GM12878 (cell line): ENCODE data around the gene VPS16. TPM values are rescaled to one million over a fixed set of nuclear protein-coding genes. Genes with fewer than 3 reads are reported as not detected.

ENCODE experiments used
- ATAC-seq: fragments of 200-7000 bp; cut with Tn5 transposase; 3 replicates; pipeline ENCODE4 v1.9.1; 2020; ENCODE audit warnings: mild to moderate bottlenecking, moderate library complexity
- BruUV-seq: library from RNA; stranded (reverse); fragments of 400-500 nt; replicated peaks from 2 replicates; lab custom pipeline; 2021; lab: Mats Ljungman, UMichigan
- CTCF ChIA-PET: fragments of 300-600 bp; sonication (Branson Sonifier 250); formaldehyde crosslinking; extraction: SDS; loops from one replicate; lab custom pipeline; 2021; ENCODE audit warnings: inconsistent platforms; lab: Yijun Ruan, JAX
- POLR2A ChIA-PET: fragments of 350-600 bp; formaldehyde crosslinking; extraction: SDS; loops from one replicate; lab custom pipeline; 2021; ENCODE audit warnings: inconsistent platforms; lab: Charles Lee
- RAD21 ChIA-PET: fragments of 300-600 bp; sonication (Branson Sonifier 250); formaldehyde crosslinking; loops from one replicate; lab custom pipeline; 2023; ENCODE audit warnings: antibody characterized with exemption; ENCODE audit not compliant: unreplicated experiment; lab: Charles Lee
- SMC1A ChIA-PET: fragments of 300-600 bp; sonication (Branson Sonifier 250); formaldehyde crosslinking; loops from one replicate; lab custom pipeline; 2023; ENCODE audit not compliant: unreplicated experiment, uncharacterized antibody; lab: Charles Lee
- DNase-seq: peaks from one replicate; pipeline ENCODE4 v3.0.0-alpha.2; 2011; ENCODE audit warnings: low read depth, low spot score
- FAIRE-seq: peaks from 3 replicates; lab custom pipeline; 2011; peaks lifted over from hg19 to GRCh38; lab: Jason Lieb, UNC
- H2AFZ ChIP-seq: 2 replicates; pipeline ENCODE4 v1.6.0; 2011; ENCODE audit warnings: low read depth, low read length, control low read depth; ENCODE audit not compliant: control insufficient read depth
- H3K27ac ChIP-seq: 2 replicates; pipeline ENCODE4 v1.5.1; 2011; ENCODE audit warnings: control low read depth; ENCODE audit not compliant: control insufficient read depth, insufficient read depth
- H3K27me3 ChIP-seq, 2 experiments: replicated peaks in 1 of 2; 2 replicates each; pipeline versions ENCODE4 v1.6.0 to v1.6.1; 2011; ENCODE audit warnings: low read length in 1 of 2; ENCODE audit not compliant: control insufficient read depth in 2 of 2, insufficient read depth in 2 of 2
- H3K36me3 ChIP-seq, 2 experiments: 2 replicates each; pipeline ENCODE4 v1.5.1; 2011; ENCODE audit warnings: low read length in 1 of 2; ENCODE audit not compliant: control insufficient read depth in 2 of 2, insufficient read depth in 2 of 2
- H3K4me1 ChIP-seq: 2 replicates; pipeline ENCODE4 v1.6.1; 2011; ENCODE audit warnings: mild to moderate bottlenecking, low read length, moderate library complexity, mixed read lengths; ENCODE audit not compliant: control insufficient read depth, insufficient read depth
- H3K4me2 ChIP-seq: 2 replicates; pipeline ENCODE4 v1.6.0; 2011; ENCODE audit warnings: control low read depth; ENCODE audit not compliant: control insufficient read depth, insufficient read depth
- H3K4me3 ChIP-seq: fragments of 200-600 bp; sonication (generic); 2 replicates; pipeline ENCODE4 v1.5.1; 2016
- H3K79me2 ChIP-seq: 2 replicates; pipeline ENCODE4 v1.6.0; 2011; ENCODE audit warnings: low read length; ENCODE audit not compliant: control insufficient read depth, insufficient read depth
- H3K9ac ChIP-seq: 2 replicates; pipeline ENCODE4 v1.8.0; 2011; ENCODE audit warnings: low read length, control low read depth, mixed read lengths; ENCODE audit not compliant: control insufficient read depth, insufficient read depth
- H3K9me3 ChIP-seq: replicated peaks from 3 replicates; pipeline ENCODE4 v1.5.1; 2011; ENCODE audit warnings: mild to moderate bottlenecking, low read length; ENCODE audit not compliant: control insufficient read depth, insufficient read depth
- H4K20me1 ChIP-seq: 2 replicates; pipeline ENCODE4 v1.6.0; 2011; ENCODE audit not compliant: control insufficient read depth, insufficient read depth
- BMI1 ChIP-seq: fragments of 450-650 bp; IDR thresholded peaks from 2 replicates; pipeline ENCODE4 v1.6.1; 2016; ENCODE audit warnings: mild to moderate bottlenecking, moderate library complexity, borderline replicate concordance
- CHD4 ChIP-seq: fragments of 200-600 bp; sonication (generic); IDR thresholded peaks from 2 replicates; pipeline ENCODE4 v1.6.1; 2016; ENCODE audit warnings: mild to moderate bottlenecking
- CREB1 ChIP-seq: IDR thresholded peaks from 2 replicates; pipeline ENCODE4 v1.6.1; 2012; ENCODE audit warnings: low read depth, mild to moderate bottlenecking, inconsistent platforms
- EED ChIP-seq: sonication (generic); IDR thresholded peaks from 2 replicates; pipeline ENCODE4 v1.6.1; 2016; ENCODE audit warnings: antibody characterized with exemption, low read depth
- HCFC1 ChIP-seq: fragments of 150-350 bp; IDR thresholded peaks from 2 replicates; pipeline ENCODE4 v1.6.1; 2014; ENCODE audit warnings: low read length
- IKZF2 ChIP-seq, 2 experiments: fragments of 450-650 bp; IDR thresholded peaks; 2 replicates each; pipeline ENCODE4 v1.6.1; 2017; ENCODE audit warnings: mild to moderate bottlenecking in 2 of 2, moderate library complexity in 2 of 2
- MXI1 ChIP-seq: fragments of 150-350 bp; IDR thresholded peaks from 2 replicates; pipeline ENCODE4 v1.6.1; 2011; ENCODE audit warnings: low read depth, mild to moderate bottlenecking, inconsistent platforms, low read length, improper control_type of control experiment
- NFYB ChIP-seq: IDR thresholded peaks from 2 replicates; pipeline ENCODE4 v1.6.1; 2011; ENCODE audit warnings: low read depth, mild to moderate bottlenecking, low read length, improper control_type of control experiment, moderate library complexity; ENCODE audit not compliant: insufficient read depth
- RCOR1 ChIP-seq: conservative IDR thresholded peaks from 2 replicates; pipeline ENCODE4 v1.6.1; 2012; ENCODE audit warnings: low read depth, low read length, improper control_type of control experiment
- RFX5 ChIP-seq: IDR thresholded peaks from 2 replicates; pipeline ENCODE4 v1.6.1; 2011; ENCODE audit warnings: low read depth, low read length, improper control_type of control experiment
- TCF12 ChIP-seq: IDR thresholded peaks from 2 replicates; pipeline ENCODE4 v1.6.1; 2011; ENCODE audit warnings: low read depth, mild to moderate bottlenecking, low read length
- ZBED1 ChIP-seq: IDR thresholded peaks from 2 replicates; pipeline ENCODE4 v1.6.1; 2016; ENCODE audit warnings: borderline replicate concordance
- ZBTB33 ChIP-seq: fragments of 450-650 bp; IDR thresholded peaks from 2 replicates; pipeline ENCODE4 v1.6.1; 2017; ENCODE audit warnings: mild to moderate bottlenecking
- WGBS: methylation state at CpG from one replicate; pipeline ENCODE4 v1.1.6; 2016; ENCODE audit warnings: low lambda C conversion rate; ENCODE audit not compliant: insufficient replicate concordance, insufficient coverage; ENCODE audit errors: missing lambda C conversion rate; 5-methylcytosine and 5-hydroxymethylcytosine counted together
- in situ Hi-C: fragments of 300-500 bp; cut with MboI; formaldehyde crosslinking; loops from 9 replicates; pipeline ENCODE4 v1.14.3; 2018; ENCODE audit warnings: mixed read lengths
- intact Hi-C: fragments of 100-400 bp; cut with micrococcal nuclease; formaldehyde crosslinking; loops from one replicate; pipeline ENCODE4 v1.14.2; 2022; ENCODE audit not compliant: unreplicated experiment
- polyA plus RNA-seq, 11 experiments: library from polyadenylated mRNA; depleted of rRNA in 4 of 11; unstranded in 6 of 11; stranded (reverse) in 5 of 11; fragments of >200 nt; fragmentation: Nextera tagmentation in 4 of 11; fragmentation: Illumina TruSeq in 1 of 11; extraction: Ambion mirVana in 4 of 11; extraction: Trizol in 1 of 11; gene quantifications; 1 replicate in 1 of 11; 2 replicates in 10 of 11; pipeline versions ENCODE4 v1.2.1 to v1.2.3, GENCODE V29; 2011 to 2016; ENCODE audit warnings: inconsistent platforms in 2 of 11, missing spikeins in 2 of 11, low read depth in 1 of 11
- total RNA-seq, 4 experiments: library from RNA; depleted of rRNA in 3 of 4; stranded (reverse); fragments of >200 nt in 3 of 4; fragmentation: Illumina TruSeq in 1 of 4; extraction: Trizol in 1 of 4; gene quantifications; 2 replicates each; pipeline versions ENCODE4 v1.2.1 to v1.2.3, GENCODE V29; 2013 to 2021
- TF ChIP-seq, protein P1 (sequence below): fragments of 150-350 bp; IDR thresholded peaks from 2 replicates; pipeline ENCODE4 v1.6.1; 2016; ENCODE audit warnings: low read depth, low read length

Gene VPS16
- total and polyA plus RNA-seq, 10 of the 15 experiments (the other 5 are each of a cell fraction or from before 2014, with no cell fraction given), result 8.4 to 37.5 (median 26.4) TPM

GRCh38 chr20:2798814-2799213 is 41.7 kb upstream of the VPS16 start:
- POLR2A ChIA-PET, result no interaction called here
- H3K9me3 ChIP-seq, result no peaks in the 10 kb centered on the region
- FAIRE-seq (no peak), ATAC-seq (no peak), DNase-seq (no peak)
- H3K4me3 ChIP-seq, result no peak overlapping the region
- no peak overlapping the region for H3K9ac ChIP-seq
- H3K27ac ChIP-seq, result no peak overlapping the region
- no peaks in the 10 kb centered on the region for H3K36me3 ChIP-seq
- peaks cover 11 to 18% of the 10 kb centered on the region in 2 experiments for H3K27me3 ChIP-seq
- 15% methylated on average over 6 of the region's 6 CpGs for WGBS
- H3K79me2 ChIP-seq, result no peaks in the 10 kb centered on the region
- no peak for TF ChIP-seq HCFC1
- in situ Hi-C loops (no loop called here), intact Hi-C loops (no loop called here)
- RAD21 ChIA-PET, result no interaction called here
- BruUV-seq, result no TSS peak
- CTCF ChIA-PET, result no interaction called here
- H3K4me2 ChIP-seq, result no peak overlapping the region
- no peak overlapping the region for H2AFZ ChIP-seq
- SMC1A ChIA-PET, result no interaction called here
- no peaks in the 10 kb centered on the region for H3K4me1 ChIP-seq
- no peaks in the 10 kb centered on the region for H4K20me1 ChIP-seq

GRCh38 chr20:2799271-2799670 is 41.3 kb upstream of the VPS16 start:
- ChIA-PET SMC1A (no interaction called here), CTCF (no interaction called here), RAD21 (no interaction called here), POLR2A (no interaction called here)
- no peaks in the 10 kb centered on the region for H3K79me2 ChIP-seq
- no peak overlapping the region for H3K4me3 ChIP-seq
- no peak for FAIRE-seq
- DNase-seq, result no peak
- no peak overlapping the region for H3K9ac ChIP-seq
- no peak for ATAC-seq
- no peaks in the 10 kb centered on the region for H3K9me3 ChIP-seq
- intact Hi-C loops (no loop called here), in situ Hi-C loops (no loop called here)
- peaks cover 11 to 18% of the 10 kb centered on the region in 2 experiments for H3K27me3 ChIP-seq
- H3K27ac ChIP-seq, result no peak overlapping the region
- 65% methylated on average over 8 of the region's 9 CpGs for WGBS
- H4K20me1 ChIP-seq, result no peaks in the 10 kb centered on the region
- no peak overlapping the region for H3K4me2 ChIP-seq
- BruUV-seq, result no TSS peak
- no peak overlapping the region for H2AFZ ChIP-seq
- H3K36me3 ChIP-seq, result no peaks in the 10 kb centered on the region
- no peaks in the 10 kb centered on the region for H3K4me1 ChIP-seq
- no peak for TF ChIP-seq BMI1
- TF ChIP-seq IKZF2 (IDR thresholded peaks at IDR 0.05), result no peak
- no peak for TF ChIP-seq HCFC1
- TF ChIP-seq ZBED1, result no peak
- TF ChIP-seq MXI1, result no peak
- TF ChIP-seq EED, result no peak
- no peak for TF ChIP-seq ZBTB33
- TF ChIP-seq CHD4, result no peak
- TF ChIP-seq RFX5, result no peak
- no peak for TF ChIP-seq TCF12
- no peak for TF ChIP-seq CREB1
- TF ChIP-seq, protein P1, sequence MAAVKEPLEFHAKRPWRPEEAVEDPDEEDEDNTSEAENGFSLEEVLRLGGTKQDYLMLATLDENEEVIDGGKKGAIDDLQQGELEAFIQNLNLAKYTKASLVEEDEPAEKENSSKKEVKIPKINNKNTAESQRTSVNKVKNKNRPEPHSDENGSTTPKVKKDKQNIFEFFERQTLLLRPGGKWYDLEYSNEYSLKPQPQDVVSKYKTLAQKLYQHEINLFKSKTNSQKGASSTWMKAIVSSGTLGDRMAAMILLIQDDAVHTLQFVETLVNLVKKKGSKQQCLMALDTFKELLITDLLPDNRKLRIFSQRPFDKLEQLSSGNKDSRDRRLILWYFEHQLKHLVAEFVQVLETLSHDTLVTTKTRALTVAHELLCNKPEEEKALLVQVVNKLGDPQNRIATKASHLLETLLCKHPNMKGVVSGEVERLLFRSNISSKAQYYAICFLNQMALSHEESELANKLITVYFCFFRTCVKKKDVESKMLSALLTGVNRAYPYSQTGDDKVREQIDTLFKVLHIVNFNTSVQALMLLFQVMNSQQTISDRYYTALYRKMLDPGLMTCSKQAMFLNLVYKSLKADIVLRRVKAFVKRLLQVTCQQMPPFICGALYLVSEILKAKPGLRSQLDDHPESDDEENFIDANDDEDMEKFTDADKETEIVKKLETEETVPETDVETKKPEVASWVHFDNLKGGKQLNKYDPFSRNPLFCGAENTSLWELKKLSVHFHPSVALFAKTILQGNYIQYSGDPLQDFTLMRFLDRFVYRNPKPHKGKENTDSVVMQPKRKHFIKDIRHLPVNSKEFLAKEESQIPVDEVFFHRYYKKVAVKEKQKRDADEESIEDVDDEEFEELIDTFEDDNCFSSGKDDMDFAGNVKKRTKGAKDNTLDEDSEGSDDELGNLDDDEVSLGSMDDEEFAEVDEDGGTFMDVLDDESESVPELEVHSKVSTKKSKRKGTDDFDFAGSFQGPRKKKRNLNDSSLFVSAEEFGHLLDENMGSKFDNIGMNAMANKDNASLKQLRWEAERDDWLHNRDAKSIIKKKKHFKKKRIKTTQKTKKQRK, result no peak
- no peak for TF ChIP-seq NFYB
- no peak for TF ChIP-seq RCOR1
